ENCODE data around the gene IL22RA1.
A peak's percentile ranks its signal among the peaks of the same experiment; 100 is the strongest.

The IL22RA1 gene

DNA sequence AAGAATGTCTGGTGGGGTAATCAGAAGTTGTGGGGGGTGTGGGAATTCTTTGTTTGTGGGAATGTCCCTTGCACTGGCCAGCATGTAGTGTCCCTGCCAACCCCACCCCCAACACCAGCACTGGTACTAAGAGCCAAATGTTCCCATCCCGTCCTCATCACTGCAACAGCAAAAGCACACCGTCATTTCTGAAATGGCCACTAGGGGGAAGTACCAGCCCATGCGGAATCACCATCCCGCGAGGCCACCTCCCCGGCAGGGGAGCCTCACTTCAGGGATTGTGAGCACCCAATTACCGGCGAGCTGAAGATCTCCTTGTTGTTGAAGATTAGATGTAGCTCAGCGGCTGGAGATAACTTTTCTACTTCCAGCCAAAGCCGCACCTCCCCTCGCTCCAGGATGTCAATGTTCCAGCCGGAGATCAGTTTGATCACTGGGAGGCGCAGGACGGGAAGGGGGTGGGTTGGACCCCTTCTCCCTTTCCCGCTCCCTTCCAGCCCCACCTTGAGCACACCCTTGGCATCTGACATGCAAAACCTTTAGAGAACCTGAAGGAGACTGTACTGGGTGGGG is 72.0 kb downstream of the IL22RA1 start:
- peak; percentile 80 to 82 for DNase-seq

DNA sequence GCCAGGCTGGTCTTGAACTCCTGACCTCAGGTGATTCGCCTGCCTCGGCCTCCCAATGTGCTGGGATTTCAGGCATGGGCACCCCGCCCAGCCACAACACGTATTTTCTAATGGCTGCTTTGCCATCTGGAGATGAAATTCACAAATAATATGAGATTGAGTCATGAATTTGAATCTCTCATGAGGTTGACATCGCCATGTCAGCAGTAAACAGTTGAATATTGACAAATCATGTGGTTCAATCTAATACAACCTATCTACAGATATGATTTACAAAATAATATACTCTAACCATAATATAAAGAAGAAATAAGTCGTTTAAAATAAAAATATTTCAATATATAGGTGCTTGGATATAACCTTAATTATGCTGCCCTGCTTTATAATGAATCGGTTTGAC is 73.1 kb downstream of the IL22RA1 start:
- DNase-seq: no peak

Data from NCI-H2081 (cell line).